HepG2 (cell line): ENCODE measurements around the gene ERBB4. TPM values are rescaled to one million over a fixed set of nuclear protein-coding genes. Genes with fewer than 3 reads are reported as not detected.

Source experiments
- ATAC-seq: fragments of 200-7000 bp; cut with Tn5 transposase; 3 replicates; pipeline ENCODE4 v1.9.1; 2020; ENCODE audit warnings: mild to moderate bottlenecking, moderate library complexity
- BruUV-seq: library from RNA; stranded (reverse); fragments of 400-500 nt; replicated peaks from 2 replicates; lab custom pipeline; 2021; lab: Mats Ljungman, UMichigan
- CTCF ChIA-PET: fragments of 300-600 bp; formaldehyde crosslinking; extraction: SDS; loops from one replicate; lab custom pipeline; 2021; ENCODE audit warnings: low total read pairs, inconsistent platforms, low intra/inter-chr PET ratio; lab: Yijun Ruan, JAX
- POLR2A ChIA-PET: fragments of 350-600 bp; sonication (Branson Sonifier 250); formaldehyde crosslinking; loops from one replicate; lab custom pipeline; 2020; ENCODE audit warnings: antibody characterized with exemption, inconsistent platforms; lab: Yijun Ruan, JAX
- DNase-seq: peaks from one replicate; pipeline ENCODE4 v3.0.0-alpha.2; 2015; ENCODE audit warnings: low spot score
- FAIRE-seq: peaks from 3 replicates; lab custom pipeline; 2011; peaks lifted over from hg19 to GRCh38; lab: Jason Lieb, UNC
- H2AFZ ChIP-seq: one replicate; pipeline ENCODE4 v1.6.1; 2011; ENCODE audit warnings: low read length, inconsistent platforms
- H3K27ac ChIP-seq: fragments of 300-600 bp; 3 replicates; pipeline ENCODE4 v1.8.0; 2011; ENCODE audit warnings: mixed run types, mild to moderate bottlenecking, mixed read lengths, low read length, inconsistent platforms; ENCODE audit not compliant: insufficient read depth; ENCODE audit errors: extremely low read length
- H3K27me3 ChIP-seq, 2 experiments: fragments of 200-600 bp in 1 of 2; 2 replicates in 1 of 2; 3 replicates in 1 of 2; pipeline versions ENCODE4 v1.6.0 to v1.8.0; 2011; ENCODE audit warnings: low read length in 2 of 2, mild to moderate bottlenecking in 2 of 2, moderate library complexity in 2 of 2, inconsistent platforms in 1 of 2; ENCODE audit not compliant: insufficient read depth in 2 of 2, control insufficient read depth in 1 of 2
- H3K36me3 ChIP-seq, 2 experiments: fragments of 200-600 bp in 1 of 2; replicated peaks in 1 of 2; 2 replicates in 1 of 2; 3 replicates in 1 of 2; pipeline versions ENCODE4 v1.5.1 to v1.8.0; 2011; ENCODE audit warnings: low read length in 2 of 2, inconsistent platforms in 1 of 2; ENCODE audit not compliant: insufficient read depth in 2 of 2, control insufficient read depth in 1 of 2
- H3K4me1 ChIP-seq: 2 replicates; pipeline ENCODE4 v1.5.1; 2012; ENCODE audit warnings: low read length, inconsistent platforms; ENCODE audit not compliant: insufficient read depth
- H3K4me2 ChIP-seq: 2 replicates; pipeline ENCODE4 v1.6.0; 2011; ENCODE audit warnings: low read depth, low read length, inconsistent platforms
- H3K4me3 ChIP-seq, 3 experiments: fragments of 200-600 bp in 1 of 3; sonication (generic), shearing (Covaris generic) in 1 of 3; replicated peaks in 1 of 3; 2 replicates each; pipeline ENCODE4 v1.5.1; 2011 to 2016; ENCODE audit warnings: low read length in 3 of 3, inconsistent platforms in 2 of 3, low read depth in 2 of 3, mild to moderate bottlenecking in 2 of 3, control low read depth in 1 of 3, mixed read lengths in 1 of 3; ENCODE audit not compliant: insufficient read depth in 1 of 3
- H3K79me2 ChIP-seq: one replicate; pipeline ENCODE4 v1.6.1; 2011; ENCODE audit warnings: low read length, inconsistent platforms; ENCODE audit not compliant: insufficient read depth
- H3K9ac ChIP-seq: 2 replicates; pipeline ENCODE4 v1.6.0; 2011; ENCODE audit warnings: mild to moderate bottlenecking, low read depth, low read length, inconsistent platforms; ENCODE audit not compliant: insufficient read depth
- H3K9me3 ChIP-seq: 2 replicates; pipeline ENCODE4 v1.5.1; 2012; ENCODE audit warnings: mild to moderate bottlenecking, low read length
- H4K20me1 ChIP-seq: 2 replicates; pipeline ENCODE4 v1.6.0; 2011; ENCODE audit warnings: inconsistent platforms, mild to moderate bottlenecking, low read length, moderate library complexity; ENCODE audit not compliant: insufficient read depth
- ARID4A ChIP-seq: sonication (generic); formaldehyde crosslinking; IDR thresholded peaks from 2 replicates; pipeline ENCODE4 v1.5.0; 2020; ENCODE audit warnings: mild to moderate bottlenecking, missing genetic modification reagents, borderline replicate concordance
- CENPX ChIP-seq: sonication (generic); formaldehyde crosslinking; IDR thresholded peaks from 2 replicates; pipeline ENCODE4 v1.9.0; 2021; ENCODE audit warnings: mild to moderate bottlenecking, missing genetic modification reagents, moderate library complexity
- FLYWCH1 ChIP-seq: sonication (generic); formaldehyde crosslinking; IDR thresholded peaks from 2 replicates; pipeline ENCODE4 v1.8.1; 2023; ENCODE audit warnings: mild to moderate bottlenecking, missing genetic modification reagents
- FOXO4 ChIP-seq: sonication (generic); formaldehyde crosslinking; conservative IDR thresholded peaks from 2 replicates; pipeline ENCODE4 v1.8.1; 2023; ENCODE audit warnings: missing genetic modification reagents
- HMGXB4 ChIP-seq, 2 experiments: sonication (generic) in 1 of 2; formaldehyde crosslinking in 1 of 2; IDR thresholded peaks; 2 replicates each; pipeline versions ENCODE4 v1.4.0 to v1.6.1; 2018 to 2020; ENCODE audit warnings: missing genetic modification reagents in 2 of 2, borderline replicate concordance in 1 of 2, low read depth in 1 of 2, mild to moderate bottlenecking in 1 of 2, missing biosample characterization in 1 of 2
- HNRNPH1 ChIP-seq: fragments of 200-400 bp; formaldehyde crosslinking; optimal IDR thresholded peaks from 2 replicates; pipeline ENCODE3; 2017; ENCODE audit warnings: mild to moderate bottlenecking, low read depth, low read length
- MEIS2 ChIP-seq: sonication (generic); formaldehyde crosslinking; IDR thresholded peaks from 2 replicates; pipeline ENCODE4 v1.9.0; 2021; ENCODE audit warnings: mild to moderate bottlenecking, missing genetic modification reagents
- SETDB1 ChIP-seq: sonication (generic); formaldehyde crosslinking; IDR thresholded peaks from 2 replicates; pipeline ENCODE4 v1.5.1; 2020; ENCODE audit warnings: missing genetic modification reagents, mild to moderate bottlenecking, borderline replicate concordance
- SYNCRIP ChIP-seq: fragments of 200-400 bp; formaldehyde crosslinking; IDR thresholded peaks from 2 replicates; pipeline ENCODE4 v1.6.1; 2018; ENCODE audit warnings: mild to moderate bottlenecking, low read depth, low read length; ENCODE audit not compliant: insufficient read depth
- ZEB1 ChIP-seq: IDR thresholded peaks from 2 replicates; pipeline ENCODE4 v1.6.1; 2012; ENCODE audit warnings: mild to moderate bottlenecking, low read depth, inconsistent platforms; ENCODE audit not compliant: insufficient replicate concordance
- ZNF224 ChIP-seq: sonication (generic); formaldehyde crosslinking; IDR thresholded peaks from 2 replicates; pipeline ENCODE4 v1.5.0; 2020; ENCODE audit warnings: mild to moderate bottlenecking, missing genetic modification reagents
- ZNF451 ChIP-seq: sonication (generic); formaldehyde crosslinking; IDR thresholded peaks from 2 replicates; pipeline ENCODE4 v1.5.0; 2020; ENCODE audit warnings: mild to moderate bottlenecking, missing genetic modification reagents
- WGBS: methylation state at CpG from one replicate; pipeline ENCODE4 v1.1.6; 2017; ENCODE audit warnings: low lambda C conversion rate; 5-methylcytosine and 5-hydroxymethylcytosine counted together
- in situ Hi-C: cut with HindIII; loops from 2 replicates; pipeline ENCODE4 v1.10.0; 2017; ENCODE audit warnings: low pct_unique_long_range_greater_than_20kb; ENCODE audit not compliant: extremely low pct_ligation_motif_present
- intact Hi-C: fragments of 100-400 bp; cut with micrococcal nuclease; formaldehyde crosslinking; loops from one replicate; pipeline ENCODE4 v1.10.0; 2022; ENCODE audit not compliant: unreplicated experiment
- polyA plus RNA-seq, 8 experiments: library from polyadenylated mRNA; depleted of rRNA in 3 of 8; stranded (reverse) in 7 of 8; unstranded in 1 of 8; fragments of >200 nt; fragmentation: Illumina TruSeq in 4 of 8; extraction: Trizol in 4 of 8; gene quantifications; 2 replicates each; pipeline versions ENCODE4 v1.2.1 to v1.2.3, GENCODE V29; 2011 to 2016; ENCODE audit warnings: low read depth in 4 of 8, missing spikeins in 1 of 8, mixed read lengths in 1 of 8; ENCODE audit not compliant: insufficient read depth in 1 of 8
- total RNA-seq, 5 experiments: library from RNA; depleted of rRNA; stranded (reverse); fragments of >200 nt; fragmentation: Illumina TruSeq; extraction: Trizol; gene quantifications; 2 replicates each; pipeline ENCODE4 v1.2.3, GENCODE V29; 2016; ENCODE audit warnings: low read depth in 1 of 5

Gene ERBB4
- total and polyA plus RNA-seq, 2 of the 13 experiments (the other 11 are each of a cell fraction or from before 2014, with no cell fraction given), result not detected

- WGBS, result 2% methylated on average over 1 of the region's 1 CpG
- FAIRE-seq, result no peak
- Histone ChIP-seq H3K27ac (no peak overlapping the region), H4K20me1 (no peaks in the 10 kb centered on the region), H3K4me1 (no peaks in the 10 kb centered on the region), H3K9me3 (no peaks in the 10 kb centered on the region), H3K79me2 (no peaks in the 10 kb centered on the region), H3K27me3 (no peaks in the 10 kb centered on the region; a peak in 1 of 5 replicates), H3K9ac (no peak overlapping the region), H3K36me3 (no peaks in the 10 kb centered on the region), H2AFZ (no peak overlapping the region), H3K4me3 (no peak overlapping the region), H3K4me2 (no peak overlapping the region)
- no peak for TF ChIP-seq FOXO4 (CRISPR knock-in tag)
- TF ChIP-seq ARID4A (CRISPR knock-in tag), result no peak
- no peak for TF ChIP-seq ZNF224 (CRISPR knock-in tag)
- TF ChIP-seq HMGXB4 (CRISPR knock-in tag; IDR thresholded peaks at IDR 0.05; ENCODE audit: borderline replicate concordance in 1 of 2, low read depth in 1 of 2), result no peak
- no peak for TF ChIP-seq SETDB1 (CRISPR knock-in tag)
- TF ChIP-seq ZNF451 (CRISPR knock-in tag), result no peak
- TF ChIP-seq MEIS2 (CRISPR knock-in tag), result no peak
- TF ChIP-seq FLYWCH1, result no peak
- no peak for TF ChIP-seq CENPX (CRISPR knock-in tag)
- no peak for TF ChIP-seq HNRNPH1
- no peak for TF ChIP-seq ZEB1
- TF ChIP-seq SYNCRIP, result no peak
- intact Hi-C loops (no loop called here), in situ Hi-C loops (no loop called here)
- no TSS peak for BruUV-seq
- ChIA-PET CTCF (no interaction called here), POLR2A (no interaction called here)
- DNase-seq, result no peak
- no peak for ATAC-seq
Measured at GRCh38 chr2:211723398-211723797, 815.2 kb downstream of the ERBB4 start.
